Activated T-cell treated with anti-CD3 and anti-CD28 coated beads, Interleukin-2, amount 50 U/mL, for 48 hours (primary cell): Measurements from ENCODE around the gene EWSR1.
"Not testable (repeated sequence)": the region's sequence is repeated elsewhere in the genome, so short reads cannot be mapped to it uniquely, and the experiment has no call there.

Experiments
- DNase-seq, 2 experiments: peaks; one replicate each; pipeline ENCODE4 v3.0.0-alpha.2; 2020

The EWSR1 gene

DNA sequence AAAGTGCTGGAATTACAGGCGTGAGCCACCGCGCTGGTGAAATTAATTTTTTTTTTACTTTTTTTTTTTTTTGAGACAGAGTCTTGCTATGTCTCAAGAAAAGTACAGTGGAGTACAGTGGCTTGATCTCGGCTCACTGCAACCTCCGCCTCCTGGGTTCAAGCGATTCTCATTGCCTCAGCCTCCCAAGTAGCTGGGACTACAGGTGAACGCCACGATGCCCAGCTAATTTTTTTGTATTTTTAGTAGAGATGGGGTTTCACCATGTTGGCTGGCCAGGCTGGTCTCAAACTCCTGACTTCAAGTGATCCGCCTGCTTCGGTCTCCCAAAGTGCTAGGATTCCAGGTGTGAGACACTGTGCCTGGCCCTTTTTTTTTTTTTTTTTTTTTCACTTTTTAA lies 20.2 kb upstream of the EWSR1 start:
- DNase-seq = not testable (repeated sequence)

- no peak for DNase-seq
Observed at GRCh38 chr22:29251265-29251664, 16.8 kb upstream of the EWSR1 start.

DNA sequence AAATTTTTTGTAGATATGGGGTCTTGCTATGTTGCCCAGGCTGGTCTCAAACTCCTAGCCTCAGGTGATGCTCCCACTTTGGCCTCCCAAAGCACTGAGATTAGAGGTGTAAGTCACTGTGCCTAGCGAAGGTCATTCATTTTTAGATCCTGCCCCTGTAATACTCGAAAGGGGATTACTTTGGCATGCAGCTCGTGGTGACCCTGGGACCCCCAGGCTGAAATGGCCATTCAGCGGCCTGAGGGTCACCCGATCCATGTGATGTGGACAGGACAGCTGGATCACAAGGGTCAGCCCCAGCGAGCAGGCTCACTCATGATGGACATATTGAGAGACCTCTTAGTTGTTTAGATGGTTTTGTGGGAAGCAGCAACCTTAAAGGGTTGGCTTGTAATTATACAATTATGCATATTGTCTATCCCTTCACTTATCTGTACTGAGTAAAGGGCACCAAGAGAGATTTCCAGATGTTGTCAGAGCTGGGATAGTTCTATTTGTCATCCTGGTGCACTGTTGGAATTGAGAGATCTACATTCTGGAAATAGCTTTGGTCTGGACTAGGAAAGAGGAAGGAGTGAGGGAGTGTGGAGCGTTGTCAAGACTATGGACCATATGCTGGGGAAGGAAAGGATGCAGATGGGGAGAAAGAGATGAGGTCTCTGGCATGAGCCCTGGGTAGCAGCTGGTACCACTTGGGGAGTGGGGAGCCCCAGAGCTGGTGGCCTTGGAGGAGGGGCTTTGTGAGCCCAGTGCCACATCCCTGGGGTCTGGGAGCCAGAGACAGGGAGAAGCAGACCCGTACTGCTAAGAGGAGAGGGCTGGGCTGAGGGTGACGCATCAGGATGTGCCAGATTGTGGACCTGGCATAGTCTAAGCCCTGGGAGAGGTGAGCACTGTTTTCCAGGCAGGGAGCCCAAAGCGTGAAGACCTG lies 15.8 kb upstream of the EWSR1 start:
- no peak for DNase-seq

DNA sequence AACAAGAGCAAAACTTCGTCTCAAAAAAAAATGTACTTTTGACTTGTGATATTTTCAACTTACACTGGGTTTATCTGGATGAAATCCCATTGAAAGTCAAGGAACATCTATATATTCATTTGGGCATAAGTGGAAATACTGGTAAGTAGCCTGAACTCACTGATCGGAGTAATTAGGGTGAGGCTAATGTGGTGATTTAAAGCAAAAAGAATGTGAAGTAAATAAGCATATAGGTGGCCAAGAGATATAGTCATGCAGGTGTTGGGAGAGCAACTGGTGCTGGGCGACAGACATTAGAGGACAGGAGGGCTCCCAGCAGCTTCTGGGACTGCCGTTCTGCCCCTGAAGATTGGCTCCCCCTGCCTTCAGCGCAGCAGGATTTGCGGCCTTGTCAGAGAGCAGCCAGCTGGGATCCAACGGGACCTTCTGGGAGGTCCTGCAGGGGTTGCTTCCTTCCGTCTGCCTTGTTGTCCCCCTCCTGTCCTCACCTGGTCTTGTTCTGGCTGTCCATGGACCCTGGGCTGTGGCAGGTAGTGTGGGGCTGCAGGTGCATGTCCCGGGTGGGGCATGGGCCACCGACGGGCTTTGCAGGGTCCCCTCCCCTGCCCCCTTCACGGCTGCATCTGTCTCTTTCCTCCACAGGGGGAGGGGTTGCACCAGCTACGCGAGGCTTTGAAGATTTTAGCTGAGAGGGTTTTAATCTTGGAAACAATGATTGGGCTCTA lies 14.3 kb upstream of the EWSR1 start:
- no peak for DNase-seq

DNA sequence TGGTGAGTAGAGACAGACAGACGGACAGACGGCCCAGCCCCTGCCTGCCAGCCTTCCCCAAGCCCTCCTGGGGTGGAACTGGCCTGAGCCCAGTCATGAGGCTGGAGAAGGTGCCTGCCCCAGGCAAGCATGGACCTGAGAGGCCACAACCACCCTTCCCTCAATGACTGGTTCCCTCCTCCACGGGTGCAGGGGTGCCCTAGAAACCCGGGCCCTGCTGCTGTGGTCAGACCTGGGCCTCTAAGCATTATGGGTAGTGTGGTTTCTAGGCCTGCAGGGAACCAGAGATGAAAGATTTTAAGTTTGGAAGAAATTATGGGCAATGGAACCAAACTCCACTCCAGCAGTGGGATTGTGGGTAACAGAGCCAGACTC lies 13.8 kb upstream of the EWSR1 start:
- no peak for DNase-seq

GRCh38 chr22:29255064-29255621 lies 12.9 kb upstream of the EWSR1 start:
- no peak for DNase-seq

DNA sequence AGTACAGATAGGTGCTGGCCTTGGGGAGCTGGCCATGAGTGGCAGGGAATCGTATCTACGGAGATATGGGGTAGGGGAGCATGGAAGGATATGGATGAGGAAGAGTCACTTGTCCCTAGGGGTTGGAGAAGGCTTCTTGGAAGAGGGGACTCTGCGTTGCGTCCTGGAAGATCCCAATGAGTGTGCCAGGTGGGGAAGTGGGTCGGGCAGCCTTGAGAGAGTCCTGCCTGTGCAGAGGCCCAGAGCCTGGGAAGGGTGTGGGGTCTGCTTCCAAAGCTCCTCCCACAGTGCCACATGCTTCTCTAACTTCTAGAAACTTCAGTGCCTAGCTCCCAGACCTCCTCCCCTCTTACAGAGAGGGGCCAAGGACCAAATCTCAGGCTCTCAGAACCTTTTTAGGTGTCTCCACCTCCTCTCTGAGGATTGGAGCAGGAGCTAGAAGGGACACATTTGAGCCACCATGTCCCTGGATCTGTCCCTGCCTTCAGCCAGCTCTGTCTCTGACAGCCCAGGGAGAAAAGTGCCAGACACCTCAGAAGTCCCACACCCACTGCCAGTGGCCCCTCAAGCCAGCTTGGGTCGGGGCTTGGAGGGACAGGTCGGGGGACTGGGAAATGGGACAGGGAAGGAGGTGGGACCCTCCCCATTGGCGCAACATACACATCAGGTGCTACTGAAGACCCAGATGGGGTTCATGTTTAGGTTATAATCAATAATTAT lies 11.3 kb upstream of the EWSR1 start:
- DNase-seq = no peak

GRCh38 chr22:29257751-29258181 lies 10.3 kb upstream of the EWSR1 start:
- DNase-seq = no peak

DNA sequence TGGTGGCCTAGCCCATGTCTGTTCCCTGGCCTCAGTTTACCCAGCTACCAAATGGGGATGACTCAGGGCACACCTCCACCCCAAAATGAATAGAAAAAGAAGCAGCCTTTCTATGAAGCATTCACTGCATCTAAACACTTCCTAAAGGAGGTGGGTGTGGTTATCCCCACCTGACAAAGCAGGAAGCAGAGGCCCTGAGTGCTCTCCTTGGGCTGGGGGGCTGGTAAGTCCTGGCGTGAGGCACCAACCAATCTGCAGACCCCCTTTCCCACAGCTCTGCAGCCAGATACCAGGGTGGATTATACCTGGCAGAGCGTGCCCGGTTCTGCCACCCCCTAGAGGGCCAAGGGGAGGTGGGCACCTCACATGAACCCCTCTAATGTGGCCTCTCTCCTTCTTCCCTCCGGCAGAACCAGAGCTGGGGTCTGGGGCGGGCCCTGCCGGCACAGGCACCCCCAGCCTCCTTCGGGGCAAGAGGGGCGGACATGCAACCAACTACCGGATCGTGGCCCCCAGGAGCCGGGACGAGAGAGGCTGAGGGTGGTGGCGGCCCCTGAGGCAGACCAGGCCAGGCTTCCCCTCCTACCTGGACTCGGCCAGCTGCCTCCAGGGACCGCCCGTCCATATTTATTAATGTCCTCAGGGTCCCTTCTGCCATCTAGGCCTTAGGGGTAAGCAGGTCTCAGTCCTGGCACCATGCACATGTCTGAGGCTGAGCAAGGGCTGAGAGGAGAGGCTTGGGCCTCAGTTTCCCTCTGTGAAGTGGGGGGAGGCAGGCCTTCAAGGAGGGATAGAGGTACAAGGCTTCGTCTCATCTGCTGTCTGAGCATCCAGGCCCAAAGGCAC lies 9.4 kb upstream of the EWSR1 start:
- no peak for DNase-seq

DNA sequence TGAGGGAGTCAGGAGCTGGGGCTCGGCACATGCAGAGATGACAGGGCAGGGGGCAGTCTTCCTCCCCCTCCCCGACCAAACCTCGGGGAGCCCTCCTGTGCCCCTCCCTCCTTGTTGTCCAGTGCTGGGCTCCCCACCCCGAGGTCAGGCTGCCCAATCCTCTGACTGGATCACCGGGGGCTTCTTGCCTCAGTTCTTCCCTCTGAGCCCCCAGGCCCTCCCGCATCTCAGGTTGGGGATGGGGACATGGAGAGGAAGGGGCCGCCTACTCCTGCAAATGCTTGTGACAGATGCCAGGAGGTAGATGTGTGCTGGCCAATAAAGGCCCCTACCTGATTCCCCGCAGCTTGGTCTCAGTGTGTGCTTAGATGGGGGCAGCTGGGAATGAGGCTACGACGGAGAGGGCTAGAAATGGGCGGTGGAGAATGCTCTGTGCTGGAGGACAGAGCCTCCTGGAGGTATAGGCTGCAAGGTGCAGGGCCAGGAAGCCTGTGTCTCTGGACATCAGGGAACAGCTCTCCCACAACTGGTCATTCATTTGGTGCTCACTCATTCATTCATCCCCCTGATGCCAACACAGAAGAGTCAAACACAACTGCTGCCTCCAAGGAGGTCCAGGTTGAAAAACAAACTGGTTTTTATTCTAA lies 8.7 kb upstream of the EWSR1 start:
- DNase-seq = no peak

- no peak for DNase-seq
Observed at GRCh38 chr22:29260031-29260560, 8.0 kb upstream of the EWSR1 start.

DNA sequence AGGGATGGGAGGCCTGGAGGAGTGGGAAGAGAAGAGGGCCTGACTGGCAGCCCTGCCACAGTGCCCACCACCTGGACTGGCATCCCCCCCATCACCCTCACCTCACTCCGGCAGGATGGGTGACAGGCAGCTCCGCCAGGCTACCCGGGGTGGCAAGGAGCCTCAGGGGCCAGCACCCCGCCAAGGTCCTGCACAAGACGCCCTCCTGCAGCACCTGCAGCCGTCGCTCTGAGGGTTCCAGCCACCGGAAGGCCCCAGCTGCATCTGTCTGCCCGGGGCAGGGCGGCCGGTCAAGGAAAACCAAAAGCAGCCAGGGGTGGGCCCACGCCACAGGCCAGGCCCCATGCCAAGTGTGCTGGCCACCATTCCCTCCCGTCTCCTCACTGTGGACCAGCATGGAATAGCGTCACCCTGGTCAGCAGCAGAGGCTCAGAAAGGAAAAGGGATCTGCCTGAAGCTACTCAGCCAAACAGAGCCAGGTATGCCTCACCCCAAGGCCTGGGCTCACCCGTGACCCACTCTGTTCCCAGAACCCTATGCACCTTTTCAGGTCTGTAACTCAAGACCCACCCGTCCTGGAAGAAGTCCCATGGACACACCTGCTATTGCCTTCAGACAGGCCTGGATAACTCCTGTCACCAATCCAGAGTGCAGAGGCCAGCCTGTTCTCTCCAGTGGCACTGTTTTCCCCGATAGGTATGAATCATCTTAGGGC lies 7.3 kb upstream of the EWSR1 start:
- DNase-seq = no peak

DNA sequence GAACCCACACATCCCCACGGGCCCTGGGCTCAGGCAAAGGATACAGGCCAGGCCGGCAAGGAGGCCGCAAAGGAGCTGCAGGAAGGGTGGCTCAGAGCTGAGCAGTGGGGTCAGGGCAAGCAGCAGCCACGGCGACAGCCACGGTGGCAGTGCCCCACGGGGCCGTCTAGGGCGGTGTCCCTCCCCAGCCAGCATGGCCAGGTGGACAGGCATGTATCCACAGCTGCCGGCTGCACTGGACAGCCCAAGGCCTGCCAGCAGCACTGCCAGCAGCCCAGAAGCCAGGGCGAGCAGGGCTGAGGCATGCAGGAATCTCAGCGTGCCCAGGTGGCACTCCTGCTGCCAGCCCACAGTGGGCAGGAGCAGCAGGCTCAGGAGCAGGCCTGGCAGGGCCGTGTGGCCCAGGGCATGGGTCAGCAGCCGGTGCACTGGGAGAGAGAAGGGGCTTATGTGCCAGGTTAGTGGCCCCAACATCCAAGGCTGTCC lies 4.2 kb upstream of the EWSR1 start:
- DNase-seq = no peak

- DNase-seq = no peak
Observed at GRCh38 chr22:29265305-29265704, 2.8 kb upstream of the EWSR1 start.

GRCh38 chr22:29265929-29266328 lies 2.1 kb upstream of the EWSR1 start:
- no peak for DNase-seq

DNA sequence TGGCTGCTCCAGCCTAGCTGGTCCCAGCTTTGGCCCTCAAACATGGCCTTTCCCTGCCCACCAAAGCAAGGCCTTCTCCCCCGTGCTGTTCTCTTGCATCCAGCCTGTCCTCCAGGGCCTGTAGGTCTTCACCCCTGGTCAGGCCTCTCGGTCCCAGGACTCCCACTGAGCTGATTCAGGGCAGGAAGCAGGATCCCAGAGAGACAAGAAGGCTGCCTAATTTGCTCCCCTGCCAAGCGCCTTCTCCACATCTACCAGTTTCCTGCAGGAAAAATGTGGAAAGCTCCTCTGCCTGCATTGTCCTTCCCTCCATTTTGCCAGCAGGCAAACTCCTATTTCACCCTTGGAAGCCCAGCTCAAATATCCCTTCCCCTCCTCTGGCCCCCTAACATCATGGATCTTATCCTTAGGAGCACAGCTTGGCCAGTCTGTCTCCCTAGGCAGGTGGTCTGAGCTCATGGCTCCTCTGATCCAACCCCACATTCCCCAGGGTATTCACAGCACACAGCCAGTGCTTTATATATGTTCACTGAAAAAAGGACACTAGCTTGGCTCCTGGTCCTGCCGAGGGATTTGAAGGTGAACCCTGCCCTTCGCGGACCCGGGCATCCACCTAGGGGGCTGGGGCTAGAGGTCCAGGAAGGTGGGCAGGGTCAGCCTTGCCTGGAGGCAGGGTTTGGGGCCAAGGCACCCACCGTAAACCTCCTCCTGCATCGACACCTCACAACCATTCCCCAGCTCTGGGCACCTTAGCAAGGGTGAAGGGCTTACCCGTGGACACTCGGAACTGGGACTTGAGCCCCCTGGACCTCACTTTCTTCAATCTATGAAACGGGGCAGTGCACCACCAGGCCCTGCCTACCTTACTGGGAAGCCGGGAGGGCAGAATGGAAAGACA lies 1.3 kb upstream of the EWSR1 start:
- DNase-seq = peak; percentile 36 to 45

GRCh38 chr22:29267462-29267857 lies 608 bp upstream of the EWSR1 start:
- DNase-seq = no peak

- DNase-seq = peak; percentile 65 to 67
Observed at GRCh38 chr22:29268511-29269229, 602 bp downstream of the EWSR1 start.

GRCh38 chr22:29269230-29269604 lies 1.1 kb downstream of the EWSR1 start:
- peak in 1 of 2 experiments; percentile 29 for DNase-seq
